Breast epithelium (tissue), 3 donors: Measurements from ENCODE around the gene ADIRF.

Source experiments
- POLR2A ChIP-seq: fragments of 450-650 bp; IDR thresholded peaks from one replicate; pipeline ENCODE4 v1.6.1; 2016; ENCODE audit warnings: antibody characterized with exemption, mild to moderate bottlenecking, moderate library complexity
- POLR2AphosphoS5 ChIP-seq, 3 donors: sonication (generic); formaldehyde crosslinking; IDR thresholded peaks; one replicate each; pipeline ENCODE4 v1.6.1; 2017; ENCODE audit warnings: antibody characterized with exemption in 3 of 3
- TF ChIP-seq, protein P1 (sequence below), 3 donors: fragments of 450-650 bp; IDR thresholded peaks; one replicate each; pipeline ENCODE4 v1.5.1; 2016 to 2017; ENCODE audit warnings: antibody characterized with exemption in 3 of 3, mild to moderate bottlenecking in 3 of 3, moderate library complexity in 3 of 3

GRCh38 chr10:86922553-86922961 is 45.7 kb upstream of the ADIRF start:
- TF ChIP-seq, protein P1, sequence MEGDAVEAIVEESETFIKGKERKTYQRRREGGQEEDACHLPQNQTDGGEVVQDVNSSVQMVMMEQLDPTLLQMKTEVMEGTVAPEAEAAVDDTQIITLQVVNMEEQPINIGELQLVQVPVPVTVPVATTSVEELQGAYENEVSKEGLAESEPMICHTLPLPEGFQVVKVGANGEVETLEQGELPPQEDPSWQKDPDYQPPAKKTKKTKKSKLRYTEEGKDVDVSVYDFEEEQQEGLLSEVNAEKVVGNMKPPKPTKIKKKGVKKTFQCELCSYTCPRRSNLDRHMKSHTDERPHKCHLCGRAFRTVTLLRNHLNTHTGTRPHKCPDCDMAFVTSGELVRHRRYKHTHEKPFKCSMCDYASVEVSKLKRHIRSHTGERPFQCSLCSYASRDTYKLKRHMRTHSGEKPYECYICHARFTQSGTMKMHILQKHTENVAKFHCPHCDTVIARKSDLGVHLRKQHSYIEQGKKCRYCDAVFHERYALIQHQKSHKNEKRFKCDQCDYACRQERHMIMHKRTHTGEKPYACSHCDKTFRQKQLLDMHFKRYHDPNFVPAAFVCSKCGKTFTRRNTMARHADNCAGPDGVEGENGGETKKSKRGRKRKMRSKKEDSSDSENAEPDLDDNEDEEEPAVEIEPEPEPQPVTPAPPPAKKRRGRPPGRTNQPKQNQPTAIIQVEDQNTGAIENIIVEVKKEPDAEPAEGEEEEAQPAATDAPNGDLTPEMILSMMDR (IDR thresholded peaks at IDR 0.05) = no peak
- TF ChIP-seq POLR2A (no peak), POLR2AphosphoS5 (IDR thresholded peaks at IDR 0.05) (no peak)
